Left kidney (tissue), 8 donors: ENCODE measurements around the gene ZNF185. TPM values are rescaled to one million over a fixed set of nuclear protein-coding genes. Genes with fewer than 3 reads are reported as not detected.
A peak's percentile ranks its signal among the peaks of the same experiment; 100 is the strongest.

Source experiments
- DNase-seq: peaks from one replicate; pipeline ENCODE4 v3.0.0-alpha.2; 2013
- long read RNA-seq, 8 donors: transcript quantifications; one replicate each; lab custom pipeline, GENCODE V29; 2026
- polyA plus RNA-seq: library from polyadenylated mRNA; unstranded; fragments of 120-200 nt; gene quantifications from one replicate; pipeline ENCODE4 v1.2.1, GENCODE V29; 2013; ENCODE audit not compliant: insufficient read length

Gene ZNF185
- polyA plus RNA-seq = 42.6 TPM
- long read RNA-seq, donor 1 = 0 reads
- long read RNA-seq, donor 2, partial matches to known transcripts = 6 of 6 reads
- long read RNA-seq, donor 2, other reads (novel, unspliced or antisense) = 0 of 6 reads
- long read RNA-seq, donor 3 = 0 reads
- long read RNA-seq, donor 4 = 0 reads
- long read RNA-seq, donor 5, partial matches to known transcripts = 26 of 26 reads
- long read RNA-seq, donor 5, other reads (novel, unspliced or antisense) = 0 of 26 reads
- long read RNA-seq, donor 6, partial matches to known transcripts = 10 of 10 reads
- long read RNA-seq, donor 6, other reads (novel, unspliced or antisense) = 0 of 10 reads
- long read RNA-seq, donor 7, partial matches to known transcripts = 0 of 1 reads
- long read RNA-seq, donor 7, other reads (novel, unspliced or antisense) = 0 of 1 reads
- long read RNA-seq, donor 8 = 0 reads

DNA sequence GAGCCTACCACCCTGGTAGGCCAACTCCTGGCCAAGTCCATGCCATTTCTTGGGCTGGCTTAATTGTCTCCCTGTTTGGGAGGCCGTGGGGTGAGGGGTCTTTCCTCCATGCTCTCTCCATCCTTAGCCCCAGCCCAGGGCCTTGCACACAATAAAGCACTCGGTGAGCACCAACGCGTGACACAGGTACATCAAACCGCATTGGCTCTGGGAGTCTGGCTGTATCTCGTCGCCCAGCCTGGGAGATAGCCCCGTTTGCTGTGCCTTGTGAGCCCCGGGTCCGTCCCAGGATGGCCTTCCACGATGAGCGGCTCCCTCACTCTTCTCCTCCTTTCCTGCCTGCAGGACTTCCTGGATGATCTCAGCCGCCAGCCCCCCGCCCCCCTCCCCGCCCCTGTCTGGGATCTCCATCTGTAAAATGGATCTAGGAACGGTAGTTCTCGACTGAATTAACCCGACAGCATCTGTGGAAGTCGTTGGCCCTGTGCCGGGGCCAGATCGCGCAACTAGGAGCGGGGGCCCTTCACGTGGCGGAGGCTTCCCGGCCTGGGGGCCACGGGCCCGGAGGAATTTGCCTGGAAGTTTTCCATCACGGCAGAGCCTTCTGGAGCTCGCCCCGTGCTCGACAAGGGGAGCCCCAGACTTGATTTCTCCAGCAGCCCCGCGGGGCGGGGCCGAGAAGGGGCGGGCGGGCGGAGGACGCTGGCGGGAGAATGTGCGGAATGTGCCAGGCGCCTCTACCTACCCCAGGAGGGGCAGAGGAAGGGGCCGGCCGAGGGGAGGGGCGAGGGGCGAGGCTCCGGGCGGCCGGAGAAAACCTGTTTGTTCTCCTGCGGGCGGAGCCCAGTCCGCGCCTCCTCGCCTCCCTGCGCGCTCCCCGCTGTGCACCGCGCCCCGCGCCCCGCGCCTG, at the start of gene ZNF185:
TSS of gene ZNF185 (plus strand) at position 846 of the 910 bp plus-strand sequence. CDS start 16,423 bp downstream, outside the sequence.
- DNase-seq = peak; percentile 54

DNA sequence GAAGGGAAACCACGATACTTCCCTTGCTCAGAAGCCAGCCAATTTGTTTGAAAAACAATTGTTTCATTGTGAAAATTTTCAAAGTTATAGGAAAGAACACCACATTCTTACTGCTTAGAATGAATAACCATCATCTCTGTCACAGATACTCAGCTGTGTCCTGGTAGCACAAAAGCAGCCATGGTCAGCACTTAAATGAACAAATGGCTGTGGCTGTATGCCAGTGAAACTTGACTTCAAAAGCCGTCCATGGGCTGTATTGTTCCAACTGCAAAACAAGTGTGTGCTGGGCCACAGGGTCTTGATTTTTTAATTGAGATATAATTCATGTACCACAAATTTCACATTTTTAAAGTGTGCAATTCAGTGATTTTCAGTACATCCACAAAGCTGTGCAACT, 47.4 kb upstream of the ZNF185 start:
- no peak for DNase-seq

DNA sequence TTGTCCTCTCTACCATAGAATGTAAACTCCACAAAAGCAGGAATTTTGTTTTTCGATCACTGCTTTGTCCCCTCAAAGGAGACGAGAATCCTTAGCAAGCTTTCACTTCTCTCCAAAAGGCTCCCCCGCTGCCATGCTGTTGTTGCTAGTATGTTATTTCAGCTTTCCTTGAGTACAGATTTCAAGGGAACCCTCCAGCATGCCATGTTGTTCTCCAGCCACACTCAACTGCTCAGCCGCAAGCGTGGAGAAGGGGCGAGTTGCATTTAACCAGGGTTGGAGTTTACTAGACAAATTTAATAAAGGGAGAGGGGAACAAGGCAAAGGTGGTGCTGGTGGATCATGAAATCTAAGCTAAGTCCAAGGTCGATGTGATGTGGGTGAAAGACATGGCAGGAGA, 43.9 kb upstream of the ZNF185 start:
- no peak for DNase-seq

DNA sequence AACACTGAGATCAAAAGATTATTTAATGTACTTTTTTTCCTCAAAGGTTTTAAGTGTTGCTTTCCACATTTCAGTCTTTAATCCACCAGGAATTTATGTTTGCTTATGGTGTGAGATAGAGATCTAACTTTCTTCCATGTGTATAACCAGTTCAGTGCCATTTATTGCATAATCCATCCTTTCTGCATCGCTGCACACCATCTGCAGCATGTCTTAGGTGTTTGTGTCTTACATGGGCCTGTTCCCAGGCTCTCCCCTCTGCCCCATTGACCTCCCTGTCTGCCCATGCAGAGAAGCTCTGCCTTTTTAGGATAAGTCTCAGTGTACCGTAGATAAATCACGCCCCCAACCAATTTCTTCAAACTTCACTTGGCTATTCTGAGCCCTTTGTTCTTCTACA, 36.8 kb upstream of the ZNF185 start:
- DNase-seq = peak; percentile 18

DNA sequence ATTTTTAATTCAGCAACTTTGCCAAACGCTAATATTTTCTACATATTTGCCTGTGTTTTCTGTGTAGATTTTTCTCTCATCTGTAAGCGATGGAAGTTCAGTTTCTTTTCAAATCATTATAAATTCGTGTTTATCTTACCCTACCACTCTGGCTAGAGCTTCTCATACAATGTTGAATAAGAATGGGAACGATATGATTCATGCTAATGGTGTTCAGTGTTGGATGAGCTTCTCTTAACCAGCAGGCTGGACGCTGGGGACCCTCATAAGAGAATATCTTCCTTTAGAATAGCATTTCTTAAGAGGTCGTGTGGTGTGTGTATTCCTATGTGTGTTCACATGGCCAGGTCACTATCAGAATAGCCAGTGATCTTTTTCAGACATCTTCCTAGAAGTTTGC, 36.0 kb upstream of the ZNF185 start:
- no peak for DNase-seq

DNA sequence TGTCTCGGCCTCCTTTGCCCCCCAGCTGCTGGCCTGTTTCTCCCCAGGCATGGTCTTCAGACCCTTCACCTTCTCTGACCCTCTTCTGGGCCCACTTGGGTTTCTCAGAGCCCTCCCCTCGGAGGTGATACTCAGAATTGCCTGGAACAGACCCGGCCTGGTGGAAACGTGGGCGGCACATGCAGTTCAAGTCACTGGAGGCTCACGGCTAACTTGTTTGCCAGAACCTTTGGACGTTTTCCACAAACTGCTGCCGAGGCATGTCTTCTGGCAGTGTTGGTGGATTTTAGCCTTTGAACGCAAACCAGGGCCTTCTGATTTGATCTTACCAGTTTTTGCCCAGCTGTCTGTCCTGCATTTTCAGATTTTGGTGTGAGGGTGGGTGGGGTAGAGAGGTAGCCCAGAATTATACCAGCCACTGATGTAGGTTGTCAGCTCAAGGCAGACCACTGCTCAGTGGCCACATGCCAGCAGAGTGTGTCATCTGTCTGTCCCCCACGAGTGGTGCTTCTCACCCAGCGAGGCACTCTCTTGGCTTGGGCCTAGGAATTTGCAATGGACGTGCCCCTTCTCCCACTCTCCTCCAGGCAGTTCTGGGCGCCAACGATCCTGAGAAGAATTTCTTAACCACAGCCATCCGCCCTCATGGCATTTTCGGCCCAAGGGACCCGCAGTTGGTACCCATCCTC, 32.5 kb upstream of the ZNF185 start:
- no peak for DNase-seq

DNA sequence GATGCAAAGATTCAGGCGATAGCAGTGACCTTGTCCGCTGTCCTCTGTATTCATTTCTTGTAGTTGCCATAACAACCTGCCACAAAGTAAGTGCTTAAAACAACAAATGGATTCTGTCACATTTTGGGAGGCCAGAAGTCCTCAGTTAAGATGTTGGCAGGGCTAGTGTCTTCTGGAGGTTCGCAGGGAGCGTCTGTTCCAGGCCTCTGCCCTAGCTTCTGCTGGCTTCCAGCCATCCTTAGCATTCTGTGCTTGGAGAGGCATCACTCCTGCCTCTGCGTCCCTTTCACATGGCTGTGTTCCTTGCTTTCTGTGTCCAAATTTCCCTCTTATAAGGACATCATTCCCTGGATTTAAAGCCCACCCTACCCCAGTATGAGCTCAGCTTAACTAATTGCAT, 31.5 kb upstream of the ZNF185 start:
- no peak for DNase-seq

DNA sequence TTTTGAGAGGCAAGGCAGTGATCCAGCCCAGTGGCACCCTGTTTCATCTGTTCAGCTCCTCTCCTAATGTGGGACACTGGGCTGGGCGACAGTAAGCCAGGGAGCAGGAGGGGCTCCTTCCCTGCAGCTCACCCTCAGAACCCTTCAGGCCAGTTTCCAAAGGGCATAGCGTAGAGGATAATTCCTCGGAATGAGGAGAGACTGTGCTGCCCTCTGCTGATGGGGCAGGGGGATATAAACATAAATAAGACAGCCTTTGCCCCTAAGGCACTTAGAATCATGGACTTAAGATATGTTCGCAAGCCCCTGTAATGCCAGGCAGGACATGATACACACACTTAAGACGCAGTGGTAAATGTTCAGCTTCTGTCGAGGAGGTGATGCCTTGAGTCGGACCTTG, 27.9 kb upstream of the ZNF185 start:
- DNase-seq = no peak

DNA sequence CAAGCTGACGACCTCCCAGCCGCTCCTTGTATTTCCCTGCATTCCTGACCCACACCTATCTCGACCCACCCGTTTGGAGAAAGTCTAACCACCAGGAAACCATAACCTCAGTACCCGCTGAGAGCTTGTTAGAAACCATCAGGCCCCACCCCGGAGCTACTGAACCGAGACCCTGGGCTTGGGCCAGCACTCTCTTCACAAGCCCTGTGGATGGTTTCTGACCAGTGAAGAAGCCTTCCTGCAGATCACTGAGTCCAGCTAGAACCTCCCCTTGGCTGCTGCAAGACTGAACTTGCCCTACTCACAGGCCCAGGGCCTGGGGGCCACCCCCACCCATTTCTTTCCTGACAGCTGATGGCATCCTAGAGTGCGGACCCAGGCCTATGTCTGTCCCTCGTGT, 26.6 kb upstream of the ZNF185 start:
- DNase-seq = no peak

DNA sequence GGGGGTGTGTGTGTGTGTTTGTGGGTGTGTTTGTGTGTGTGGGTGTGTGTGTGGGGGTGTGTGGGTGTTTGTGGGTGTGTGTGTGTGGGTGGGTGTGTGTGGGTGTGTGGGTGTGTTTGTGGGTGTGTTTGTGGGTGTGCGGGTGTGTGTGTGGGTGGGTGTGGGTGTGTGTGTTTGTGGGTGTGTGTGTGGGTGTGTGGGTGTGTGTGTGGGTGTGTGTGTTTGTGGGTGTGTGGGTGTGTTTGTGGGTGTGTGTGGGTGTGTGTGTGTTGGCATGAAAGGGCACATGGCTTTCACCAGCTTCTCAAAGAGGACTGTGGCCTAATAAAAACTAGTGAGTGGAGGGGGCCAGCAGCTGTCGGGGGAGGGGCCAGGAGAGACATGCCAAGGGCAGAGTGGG, 25.3 kb upstream of the ZNF185 start:
- no peak for DNase-seq

DNA sequence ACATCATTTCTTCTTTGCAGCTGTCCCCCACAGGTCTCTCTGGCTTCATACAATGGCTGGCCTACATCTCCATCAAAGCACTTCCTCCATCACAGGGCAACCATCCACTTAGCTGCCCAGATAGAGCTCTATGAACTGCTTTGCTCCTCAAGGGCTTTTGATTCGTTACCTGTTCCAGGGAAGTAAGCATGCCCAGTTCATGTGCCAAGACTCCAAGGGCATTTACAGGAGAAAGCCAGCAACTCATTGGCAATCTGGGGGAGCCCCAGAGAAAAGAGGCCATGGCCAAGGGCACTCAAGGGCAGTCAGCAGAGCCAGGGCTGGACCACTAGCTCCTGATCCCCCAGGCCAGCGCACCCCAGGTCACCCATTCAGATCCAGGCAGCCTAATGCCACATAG, 24.5 kb upstream of the ZNF185 start:
- DNase-seq = no peak

DNA sequence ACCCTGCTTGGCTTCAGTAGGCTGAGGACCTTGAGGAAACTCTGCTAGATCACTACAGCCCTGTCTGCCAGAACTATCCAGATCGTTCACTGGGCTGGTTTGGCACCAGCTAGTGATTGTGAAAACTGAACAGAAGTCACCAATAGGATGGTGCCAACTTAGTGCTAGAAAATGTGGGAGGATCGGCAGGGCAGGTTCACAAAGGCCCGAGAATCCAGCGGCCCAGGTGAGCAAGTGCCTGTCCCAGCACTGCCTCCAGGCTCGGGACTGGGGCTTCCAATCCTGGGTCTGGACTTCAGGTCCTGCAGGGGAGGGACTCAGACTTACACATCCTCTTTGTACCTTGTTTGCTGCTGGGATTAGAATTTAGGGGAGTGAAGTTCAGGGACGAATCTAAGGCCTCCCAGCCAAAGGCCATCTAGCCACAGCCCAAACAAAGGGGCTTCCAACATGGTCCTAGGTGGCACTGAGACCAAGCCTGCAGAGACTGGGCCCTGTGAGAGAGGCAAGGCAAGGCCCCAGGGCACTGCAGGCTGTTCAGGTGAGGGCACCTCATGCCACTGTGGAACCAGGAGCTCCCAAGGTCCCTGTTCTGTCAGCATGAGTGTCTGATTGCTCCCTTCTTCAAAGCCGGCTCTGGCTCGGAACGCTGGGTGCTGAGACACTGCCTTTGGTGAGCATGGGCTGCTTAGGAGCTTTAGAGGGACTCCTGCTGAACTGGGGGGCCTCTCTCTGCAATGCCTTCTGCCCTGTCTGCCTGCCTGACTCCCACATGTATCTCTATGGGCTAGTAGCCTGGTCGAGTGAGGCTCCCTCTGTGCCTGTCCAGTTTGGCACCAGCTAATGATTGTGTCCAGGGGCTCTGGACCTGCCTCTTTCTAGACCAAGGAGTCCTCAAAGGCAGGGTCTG, 20.7 kb upstream of the ZNF185 start:
- DNase-seq = no peak

DNA sequence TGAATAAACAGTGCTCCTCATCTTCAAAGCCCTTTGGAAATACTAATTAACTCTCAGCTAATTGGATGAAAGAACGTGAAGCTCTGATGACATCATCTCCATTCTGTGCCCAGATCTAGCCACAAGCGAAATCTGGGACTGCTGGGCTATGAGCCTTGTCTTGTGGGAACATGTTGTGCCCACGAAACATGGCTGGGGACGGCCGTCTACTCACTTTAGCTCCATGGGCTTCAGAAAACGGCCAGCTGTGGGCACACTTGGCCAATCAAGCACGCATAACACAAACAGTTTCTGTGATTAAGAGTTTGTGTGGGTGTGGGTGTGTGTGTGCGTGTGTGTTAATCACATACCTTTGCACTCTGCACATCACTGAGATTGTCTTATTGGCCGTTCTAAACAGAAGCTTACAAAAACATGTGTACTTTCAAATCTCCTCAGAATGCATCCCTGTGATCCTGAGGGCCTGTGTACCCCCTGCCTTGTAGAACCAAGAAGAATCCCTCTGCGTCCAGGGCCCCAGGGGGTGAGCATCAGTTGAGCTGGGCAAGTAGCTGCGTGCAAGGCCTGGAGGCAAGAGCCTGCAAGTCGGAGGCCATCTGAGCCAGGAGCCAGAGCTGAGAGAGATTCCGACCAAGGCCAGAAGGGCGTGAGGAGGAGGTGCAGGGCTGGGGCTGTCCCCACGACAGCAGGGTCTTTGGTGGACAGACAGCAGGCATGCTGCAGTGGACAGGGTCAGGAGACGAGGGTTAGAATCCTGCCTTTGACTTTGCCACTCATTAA, 18.7 kb upstream of the ZNF185 start:
- peak; percentile 19 for DNase-seq

DNA sequence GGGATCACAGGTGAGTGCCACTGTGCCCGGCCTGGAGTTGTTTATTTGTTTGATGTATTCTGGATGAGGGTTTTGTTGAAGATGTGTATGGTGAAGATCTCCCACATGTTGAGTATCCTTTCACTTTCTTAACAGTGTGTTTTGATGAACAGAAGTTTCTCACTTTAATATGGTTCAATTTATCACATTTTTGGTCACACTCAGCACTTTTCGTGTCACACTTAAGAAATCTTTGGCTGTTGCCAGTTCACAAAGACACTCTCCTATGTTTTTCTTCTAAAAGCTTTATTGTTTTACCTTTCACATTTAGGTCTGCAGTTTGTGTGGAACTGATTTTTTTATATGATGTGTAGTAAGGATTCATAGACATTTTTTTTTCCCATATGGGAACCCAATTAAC, 16.6 kb upstream of the ZNF185 start:
- DNase-seq = no peak

DNA sequence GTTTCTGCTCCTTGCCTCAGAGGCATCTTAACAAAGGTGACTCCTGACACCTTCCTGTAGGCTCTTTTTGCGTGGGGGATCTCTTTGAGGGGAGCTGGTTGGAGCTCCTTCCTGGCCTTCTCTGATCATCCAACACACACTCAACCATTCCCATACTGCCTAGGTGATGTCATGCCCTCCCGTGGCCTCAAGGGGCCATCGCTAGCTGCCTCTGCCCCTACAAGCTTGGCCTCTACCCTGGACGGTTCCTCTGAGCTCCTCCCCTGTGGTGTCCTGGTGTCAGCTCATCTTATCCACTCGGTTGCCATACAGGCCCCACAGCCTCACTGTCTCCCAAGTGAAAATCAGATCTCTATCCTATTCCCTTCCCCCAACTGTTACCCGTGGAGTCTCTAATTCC, 13.7 kb upstream of the ZNF185 start:
- no peak for DNase-seq

DNA sequence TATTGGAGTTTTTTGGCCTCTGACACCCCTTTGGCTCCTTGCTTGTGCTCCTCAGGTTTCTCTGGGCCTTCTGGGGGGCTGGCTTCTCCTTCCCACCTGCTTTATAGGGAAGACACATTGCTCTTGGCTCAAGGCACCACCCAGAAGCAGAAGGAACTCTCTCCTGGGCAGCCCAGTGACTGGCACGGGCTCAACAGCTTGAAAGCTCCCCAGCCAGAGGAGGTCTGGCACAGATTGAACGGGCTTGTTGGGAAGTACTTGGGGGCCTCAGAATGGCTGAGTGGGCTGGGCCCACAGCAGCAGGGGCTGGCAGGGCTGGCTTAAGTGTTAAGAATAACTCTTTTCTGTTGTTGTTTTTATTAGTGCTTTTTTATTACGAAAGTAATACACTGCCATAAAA, 11.2 kb upstream of the ZNF185 start:
- DNase-seq = no peak

DNA sequence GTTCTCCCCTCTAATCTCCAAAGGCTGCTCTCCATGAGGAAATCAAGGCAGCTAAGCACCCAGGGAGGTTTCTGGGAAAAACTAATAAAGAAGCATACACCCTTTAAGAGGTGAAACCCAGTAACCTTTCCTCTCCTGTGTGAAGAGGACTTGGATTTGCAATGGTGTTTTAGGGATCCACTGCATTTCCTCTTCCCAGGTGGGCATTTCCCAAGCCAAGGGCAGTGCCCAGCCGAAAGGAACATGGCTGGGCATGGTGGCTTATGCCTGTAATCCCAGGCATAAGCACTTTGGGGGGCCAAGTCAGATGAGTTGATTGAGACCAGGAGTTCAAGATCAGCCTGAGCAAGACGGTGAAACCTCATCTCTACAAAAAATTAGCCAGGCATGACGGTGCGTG, 5.4 kb upstream of the ZNF185 start:
- no peak for DNase-seq

DNA sequence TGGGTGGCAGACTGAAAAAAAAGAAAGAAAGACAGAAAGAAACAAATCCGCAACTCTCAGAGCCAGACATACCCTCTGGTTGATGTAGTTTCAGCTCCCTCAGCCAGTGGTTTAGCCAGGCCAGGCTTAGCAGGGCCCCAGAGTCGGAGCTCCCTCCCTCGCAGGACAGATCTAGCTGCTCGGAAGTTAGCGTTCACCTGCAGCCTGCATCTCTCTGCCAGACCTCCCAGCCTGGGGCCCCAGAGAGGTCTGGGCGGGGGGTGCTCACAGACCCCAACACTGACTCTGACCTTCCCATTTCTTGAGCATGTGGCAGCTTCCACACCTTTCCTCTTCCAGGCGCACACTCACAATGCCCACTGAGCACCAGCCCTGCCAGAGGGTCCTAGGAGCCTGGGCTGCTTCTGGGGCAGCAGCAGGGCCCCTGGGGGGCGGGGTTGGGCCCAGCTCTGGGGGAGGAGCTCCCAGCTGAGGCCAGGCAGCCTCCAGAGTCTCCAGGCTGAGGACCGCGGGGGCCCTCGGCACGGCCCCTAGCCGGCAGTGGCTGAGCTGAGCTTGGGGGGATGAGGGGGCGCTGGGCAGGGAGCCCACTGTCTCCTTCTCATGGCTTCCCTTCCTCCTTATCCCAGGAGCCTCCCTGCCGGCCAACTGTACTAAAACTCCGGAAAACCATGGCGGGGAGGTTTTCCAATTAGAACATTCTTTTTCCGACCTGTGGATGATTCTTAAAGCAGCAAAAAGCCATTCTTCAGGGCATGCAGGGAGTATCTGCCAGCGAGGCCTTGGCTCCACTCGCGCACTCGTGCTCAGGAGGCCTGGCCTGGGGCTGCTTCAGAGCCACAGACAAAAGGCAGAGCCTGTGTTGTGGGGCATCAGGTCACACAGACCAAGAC, 4.6 kb upstream of the ZNF185 start:
- no peak for DNase-seq

DNA sequence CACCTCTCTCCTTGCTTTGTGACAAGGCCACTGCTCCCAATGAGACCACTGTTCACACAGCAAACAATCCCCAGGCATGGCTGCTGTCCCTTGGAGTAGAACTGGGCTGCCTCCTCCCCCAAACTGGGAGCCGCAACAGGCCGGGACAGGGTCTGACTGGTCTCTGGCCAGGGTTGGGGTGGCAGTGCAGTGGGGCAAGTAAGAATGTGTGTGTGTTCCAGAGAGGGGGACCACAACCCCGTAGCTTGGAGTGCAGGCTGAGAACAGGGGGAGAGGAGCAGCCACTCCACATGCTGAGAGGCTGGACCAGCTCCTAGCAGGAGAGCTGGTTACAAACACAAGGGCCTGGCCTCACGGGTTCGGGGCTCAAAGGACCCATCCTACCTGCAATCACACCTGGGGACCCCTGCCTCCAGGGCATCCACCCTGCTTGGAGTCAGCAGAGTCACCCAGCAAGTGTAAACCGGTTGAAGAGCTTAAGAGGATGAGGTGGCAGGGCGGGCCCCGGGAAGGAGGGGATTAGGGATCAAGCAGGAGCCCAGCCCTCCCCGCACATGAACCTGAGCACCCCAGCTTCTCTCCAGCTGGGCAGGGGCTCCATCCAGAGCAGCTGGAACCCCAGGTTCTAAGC, 3.8 kb upstream of the ZNF185 start:
- no peak for DNase-seq
